M059J (cell line): Measurements from ENCODE around the gene CRYBA1. TPM values are rescaled to one million over a fixed set of nuclear protein-coding genes. Genes with fewer than 3 reads are reported as not detected.
"Not testable (repeated sequence)": the region's sequence is repeated elsewhere in the genome, so short reads cannot be mapped to it uniquely, and the experiment has no call there.

Experiments used
- DNase-seq: peaks from one replicate; pipeline ENCODE4 v3.0.0-alpha.2; 2012; ENCODE audit warnings: low read depth
- total RNA-seq: library from RNA; depleted of rRNA; stranded (reverse); fragments of >200 nt; shearing (Covaris generic); gene quantifications from 2 replicates; pipeline ENCODE4 v1.2.3, GENCODE V29; 2014; rRNA removed

CRYBA1 gene
- not detected in 2 replicates for total RNA-seq

DNA sequence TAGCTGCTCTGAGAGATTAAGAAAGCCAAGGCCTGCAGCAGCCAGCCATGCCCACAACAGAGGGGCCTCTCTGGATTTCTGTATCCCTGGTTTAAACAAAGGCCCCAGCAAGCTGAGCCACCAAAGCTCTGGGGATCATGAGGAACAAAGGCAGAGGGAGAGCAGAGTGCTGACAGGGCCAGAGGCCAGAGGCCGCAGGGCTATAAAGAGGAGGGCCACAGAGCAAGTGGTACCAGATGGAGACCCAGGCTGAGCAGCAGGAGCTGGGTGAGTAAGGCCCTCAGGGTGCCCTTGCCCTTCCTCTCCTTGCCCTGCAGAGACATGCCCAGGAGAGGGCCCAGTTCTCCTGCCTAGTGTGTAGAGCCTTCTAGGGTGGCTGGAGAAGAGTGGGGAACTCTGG is at the start of gene CRYBA1:
CRYBA1 (plus strand) TSS at position 232 of the 400 bp plus-strand sequence; CDS start at position 237, 5 bp downstream.
- no peak for DNase-seq

- DNase-seq, result no peak
These were observed 49.0 kb upstream of the CRYBA1 start for GRCh38 chr17:29197516-29198272.

GRCh38 chr17:29204068-29204804 is 42.4 kb upstream of the CRYBA1 start:
- DNase-seq, result not testable (repeated sequence)

DNA sequence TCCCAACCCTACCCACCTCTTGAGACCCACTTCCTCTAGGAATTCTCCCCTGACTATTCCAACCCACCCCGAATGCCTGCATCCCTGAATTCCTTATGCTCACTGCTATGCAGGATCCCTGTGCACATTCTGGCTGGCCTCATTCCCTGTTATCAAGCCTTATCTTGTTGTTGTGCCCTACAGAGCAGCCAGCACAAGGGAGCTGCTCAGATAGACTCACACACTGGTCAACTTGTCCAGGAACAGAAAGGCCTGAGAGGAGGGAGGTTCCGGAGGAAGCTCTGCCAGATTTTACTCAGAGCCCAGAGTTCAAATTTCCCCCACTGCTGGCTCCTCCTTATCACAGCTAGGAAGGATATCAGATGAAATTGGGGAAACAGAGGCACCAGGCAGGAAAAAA is 41.6 kb upstream of the CRYBA1 start:
- no peak for DNase-seq

DNA sequence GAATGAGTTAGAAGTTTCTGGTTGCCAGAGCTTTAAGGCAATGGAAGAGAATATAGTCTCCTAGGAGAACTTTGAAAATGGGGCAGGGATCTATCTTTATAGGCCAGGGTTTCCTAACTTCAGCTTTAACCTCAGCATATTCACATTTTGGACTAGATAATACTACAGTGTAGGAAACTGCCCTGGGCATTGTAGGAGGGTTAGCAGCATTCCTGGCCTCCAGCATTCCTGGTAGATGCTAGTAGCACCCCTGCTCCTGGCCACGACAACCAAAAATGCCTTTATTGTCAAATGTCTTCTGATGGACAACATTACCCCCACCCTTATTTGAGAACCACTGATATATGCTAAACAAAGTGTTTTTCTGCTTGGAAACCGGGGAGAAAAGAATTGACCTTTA is 38.7 kb upstream of the CRYBA1 start:
- no peak for DNase-seq

DNA sequence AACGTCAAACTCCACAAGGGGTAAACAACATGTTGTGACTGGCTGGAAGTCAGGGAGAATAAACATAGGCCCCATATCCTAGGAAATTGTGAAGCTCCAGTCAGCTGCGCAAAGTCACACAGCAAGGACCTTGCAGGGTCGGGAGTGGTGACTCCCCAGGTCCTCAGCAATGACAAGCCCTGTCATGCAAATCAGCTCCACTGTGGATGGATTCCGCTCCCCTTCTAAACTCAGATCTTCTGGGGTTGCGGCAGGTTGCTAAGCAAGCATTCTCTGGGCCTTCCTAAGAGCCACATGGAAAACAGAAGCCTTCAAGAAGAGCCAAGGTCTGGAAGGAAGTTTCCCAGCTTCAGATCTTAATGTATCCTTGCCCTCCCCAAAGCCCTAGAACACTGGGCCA is 37.6 kb upstream of the CRYBA1 start:
- no peak for DNase-seq

DNA sequence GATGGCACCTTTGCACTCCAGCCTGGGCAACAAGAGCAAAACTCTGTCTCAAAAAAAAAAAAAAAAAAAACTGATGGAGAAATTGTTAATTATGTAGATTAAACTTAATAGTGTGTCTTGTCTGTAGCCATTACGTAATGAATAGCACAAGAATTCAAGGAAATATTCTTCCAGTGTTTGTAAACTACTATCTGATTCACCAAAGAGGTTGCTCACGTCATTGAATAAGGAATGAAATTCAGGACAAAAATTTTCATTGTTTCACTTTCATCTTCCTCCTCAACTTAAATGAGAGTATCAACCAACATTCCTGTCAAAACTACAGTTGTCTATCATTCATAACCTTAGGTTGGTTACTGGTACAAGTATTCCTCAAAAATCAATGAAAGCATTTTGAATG is 35.8 kb upstream of the CRYBA1 start:
- peak; percentile 54 for DNase-seq

DNA sequence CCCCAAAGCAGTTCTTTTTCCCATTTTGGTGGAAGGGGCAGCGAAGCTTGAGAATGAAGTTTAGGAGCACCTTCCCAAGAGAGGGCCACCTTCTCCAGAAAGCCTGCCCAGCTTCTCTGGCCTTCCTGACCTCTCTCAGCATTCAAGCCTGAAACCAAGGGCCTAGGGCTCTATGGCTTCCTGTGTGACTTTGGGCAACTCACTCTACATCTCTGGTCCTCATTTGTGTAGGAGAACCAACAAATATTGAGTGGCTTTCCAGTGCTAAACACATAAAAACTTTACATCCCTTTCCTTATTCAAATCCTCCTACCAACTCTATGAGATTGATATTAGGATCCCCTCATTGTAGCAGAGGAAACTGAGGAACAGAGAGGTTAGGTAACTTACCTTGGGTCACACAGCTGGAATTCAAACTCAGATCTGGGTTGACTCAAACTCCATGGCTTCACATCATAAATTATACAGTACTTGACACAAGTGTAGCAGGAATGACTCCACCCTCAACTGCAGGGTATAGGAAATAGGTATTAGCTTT is 34.5 kb upstream of the CRYBA1 start:
- DNase-seq, result no peak

- DNase-seq, result peak; percentile 14
These were observed 34.0 kb upstream of the CRYBA1 start for GRCh38 chr17:29212681-29213121.

- DNase-seq, result no peak
These were observed 32.2 kb upstream of the CRYBA1 start for GRCh38 chr17:29214215-29215146.

- no peak for DNase-seq
These were observed 31.5 kb upstream of the CRYBA1 start for GRCh38 chr17:29215174-29215573.

- DNase-seq, result peak; percentile 72
These were observed 30.9 kb upstream of the CRYBA1 start for GRCh38 chr17:29215717-29216116.

GRCh38 chr17:29216181-29216580 is 30.5 kb upstream of the CRYBA1 start:
- no peak for DNase-seq

DNA sequence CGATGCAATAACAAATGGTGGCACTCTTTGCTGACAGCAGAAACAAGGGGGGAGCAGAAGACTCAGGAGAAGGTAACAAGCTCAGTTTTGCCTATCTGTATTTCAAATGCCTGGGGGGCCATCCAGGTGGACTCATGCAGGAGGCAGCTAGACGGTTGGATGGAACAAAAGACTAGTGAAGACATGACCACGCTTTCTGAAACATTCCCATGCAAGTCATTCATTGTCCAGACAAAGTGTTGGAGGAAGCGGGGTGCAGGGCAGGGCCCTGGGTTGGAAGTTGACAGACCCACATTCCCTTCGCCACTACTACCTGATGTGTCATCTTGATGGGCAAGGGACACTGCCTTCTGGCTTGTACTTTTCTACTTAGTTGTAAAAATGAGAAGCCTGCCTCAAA is 29.8 kb upstream of the CRYBA1 start:
- peak; percentile 42 for DNase-seq

DNA sequence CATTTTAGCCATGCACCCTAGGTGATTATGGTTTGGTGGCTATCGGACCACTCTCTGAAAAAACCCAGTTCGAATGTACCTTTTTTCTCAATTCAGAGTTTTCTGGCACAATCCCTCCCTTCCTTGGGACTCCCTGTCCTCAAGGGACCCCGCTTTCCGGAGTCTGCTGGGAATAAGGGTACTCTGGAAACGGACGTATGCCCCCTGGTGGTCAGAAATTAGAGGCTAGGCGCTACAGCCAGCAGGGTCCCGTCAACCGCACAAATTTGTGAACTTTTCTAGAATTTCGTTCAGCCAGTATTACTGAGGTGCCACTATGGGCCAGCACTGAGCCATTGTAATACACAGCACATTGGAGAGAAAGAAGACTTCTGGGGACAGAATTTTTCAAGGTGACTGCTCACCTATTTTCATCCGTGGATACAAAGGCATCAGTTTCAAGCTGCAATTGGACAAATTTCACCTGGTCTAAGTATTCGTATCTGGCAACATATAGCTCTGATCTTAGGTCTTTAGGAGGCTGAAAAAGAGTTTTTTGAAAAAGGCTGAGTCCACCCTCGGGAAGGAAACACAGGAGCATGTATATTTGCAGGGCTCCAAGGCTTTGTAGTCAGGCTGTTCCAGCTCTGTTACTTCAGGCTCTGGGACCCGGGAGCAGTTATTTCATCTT is 27.1 kb upstream of the CRYBA1 start:
- peak; percentile 80 for DNase-seq

DNA sequence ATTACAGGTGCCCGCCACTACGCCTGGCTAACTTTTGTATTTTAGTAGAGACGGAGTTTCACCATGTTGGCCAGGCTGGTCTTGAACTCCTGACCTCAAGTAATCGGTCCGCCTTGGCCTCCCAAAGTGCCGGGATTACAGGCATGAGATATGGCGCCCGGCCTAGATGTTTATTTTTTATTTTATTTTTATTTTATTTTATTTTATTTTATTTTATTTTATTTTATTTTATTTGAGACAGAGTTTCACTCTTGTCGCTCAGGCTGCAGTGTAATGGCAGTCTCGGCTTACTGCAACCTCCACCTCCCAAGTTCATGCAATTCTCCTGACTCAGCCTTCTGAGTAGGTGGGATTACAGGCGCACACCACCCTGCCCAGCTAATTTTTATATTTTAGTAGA is 25.3 kb upstream of the CRYBA1 start:
- DNase-seq, result not testable (repeated sequence)

GRCh38 chr17:29225396-29225795 is 21.3 kb upstream of the CRYBA1 start:
- no peak for DNase-seq

- DNase-seq, result no peak
These were observed 13.4 kb upstream of the CRYBA1 start for GRCh38 chr17:29233301-29233700.

GRCh38 chr17:29234972-29235371 is 11.7 kb upstream of the CRYBA1 start:
- not testable (repeated sequence) for DNase-seq

GRCh38 chr17:29235904-29236303 is 10.8 kb upstream of the CRYBA1 start:
- no peak for DNase-seq
